IPS-18a (cell line): ENCODE results near the gene HS3ST4.

Experiments
- H3K27ac ChIP-seq: one replicate; pipeline ENCODE4 v1.5.1; 2013; ENCODE audit warnings: low read length
- H3K27me3 ChIP-seq: one replicate; pipeline ENCODE4 v1.6.1; 2013; ENCODE audit warnings: mild to moderate bottlenecking, low read length; ENCODE audit not compliant: control insufficient read depth, insufficient read depth
- H3K36me3 ChIP-seq: one replicate; pipeline ENCODE4 v1.6.1; 2013; ENCODE audit warnings: low read depth, low read length; ENCODE audit not compliant: control insufficient read depth
- H3K4me1 ChIP-seq: one replicate; pipeline ENCODE4 v1.6.1; 2013; ENCODE audit warnings: low read depth, low read length; ENCODE audit not compliant: control insufficient read depth
- H3K4me3 ChIP-seq: one replicate; pipeline ENCODE4 v1.5.1; 2013; ENCODE audit warnings: low read length
- H3K9ac ChIP-seq: one replicate; pipeline ENCODE4 v1.6.1; 2013; ENCODE audit warnings: mild to moderate bottlenecking, low read length, moderate library complexity
- H3K9me3 ChIP-seq: one replicate; pipeline ENCODE4 v1.6.1; 2013; ENCODE audit warnings: low read depth, low read length; ENCODE audit not compliant: control insufficient read depth

Gene HS3ST4

DNA sequence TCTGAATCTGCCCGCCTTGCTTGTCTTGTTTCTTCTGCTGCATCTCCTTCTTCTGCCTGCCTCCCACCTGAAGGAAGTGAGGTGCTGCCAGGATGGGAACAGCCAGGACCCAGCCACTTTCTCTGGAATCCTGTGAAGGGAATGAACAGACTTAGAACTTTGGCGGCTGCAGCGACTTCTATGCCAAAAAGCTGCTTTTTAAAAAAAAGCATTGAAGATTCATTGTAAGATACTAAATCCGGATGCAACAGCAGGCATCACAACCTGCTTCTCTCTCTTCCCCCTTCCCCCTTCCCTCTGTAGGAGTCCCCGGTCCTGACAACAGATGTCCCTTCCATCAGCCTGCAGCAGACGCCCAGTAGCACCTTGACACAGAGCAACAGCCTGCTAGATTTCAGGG is 176.3 kb downstream of the HS3ST4 start:
- Histone ChIP-seq H3K4me3 (no peak overlapping the region), H3K4me1 (peaks cover 14% of the 10 kb centered on the region), H3K27ac (no peak overlapping the region), H3K9ac (no peak overlapping the region), H3K9me3 (no peaks in the 10 kb centered on the region), H3K36me3 (no peaks in the 10 kb centered on the region), H3K27me3 (no peaks in the 10 kb centered on the region)

DNA sequence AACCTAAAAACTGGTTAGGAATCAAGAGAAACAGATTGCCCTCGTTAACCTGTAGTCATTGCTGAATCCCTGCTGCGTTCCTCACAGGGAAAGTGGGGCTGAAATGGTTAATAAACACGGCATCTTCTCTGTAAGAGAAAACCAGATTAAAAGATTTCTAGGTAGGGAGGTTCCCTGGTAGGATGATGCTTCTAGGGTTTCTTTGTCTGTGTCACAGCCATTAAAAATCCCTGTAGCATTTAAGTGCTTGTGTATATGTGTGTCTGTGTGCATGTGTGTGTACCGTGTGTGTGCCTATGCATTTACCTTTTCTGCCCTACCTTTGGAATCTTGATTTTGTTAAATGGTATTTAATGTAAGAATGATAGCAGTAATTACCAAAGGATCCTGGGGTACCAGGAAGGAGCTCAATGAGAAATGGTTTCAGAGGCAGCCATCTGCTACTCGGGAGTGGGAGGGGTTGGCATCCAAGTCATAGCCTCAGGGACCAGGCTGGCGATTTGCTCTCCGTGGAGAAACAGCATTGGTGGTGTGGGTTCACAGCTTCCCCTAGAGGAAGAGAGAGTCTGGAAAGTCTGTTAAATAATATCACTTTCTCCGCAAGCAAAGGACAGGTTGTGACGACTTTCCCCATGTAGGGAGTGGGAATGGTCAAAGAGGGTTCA is 177.1 kb downstream of the HS3ST4 start:
- Histone ChIP-seq H3K4me1 (peaks cover 14% of the 10 kb centered on the region), H3K9ac (no peak overlapping the region), H3K9me3 (no peaks in the 10 kb centered on the region), H3K27ac (no peak overlapping the region), H3K36me3 (no peaks in the 10 kb centered on the region), H3K27me3 (no peaks in the 10 kb centered on the region), H3K4me3 (no peak overlapping the region)

DNA sequence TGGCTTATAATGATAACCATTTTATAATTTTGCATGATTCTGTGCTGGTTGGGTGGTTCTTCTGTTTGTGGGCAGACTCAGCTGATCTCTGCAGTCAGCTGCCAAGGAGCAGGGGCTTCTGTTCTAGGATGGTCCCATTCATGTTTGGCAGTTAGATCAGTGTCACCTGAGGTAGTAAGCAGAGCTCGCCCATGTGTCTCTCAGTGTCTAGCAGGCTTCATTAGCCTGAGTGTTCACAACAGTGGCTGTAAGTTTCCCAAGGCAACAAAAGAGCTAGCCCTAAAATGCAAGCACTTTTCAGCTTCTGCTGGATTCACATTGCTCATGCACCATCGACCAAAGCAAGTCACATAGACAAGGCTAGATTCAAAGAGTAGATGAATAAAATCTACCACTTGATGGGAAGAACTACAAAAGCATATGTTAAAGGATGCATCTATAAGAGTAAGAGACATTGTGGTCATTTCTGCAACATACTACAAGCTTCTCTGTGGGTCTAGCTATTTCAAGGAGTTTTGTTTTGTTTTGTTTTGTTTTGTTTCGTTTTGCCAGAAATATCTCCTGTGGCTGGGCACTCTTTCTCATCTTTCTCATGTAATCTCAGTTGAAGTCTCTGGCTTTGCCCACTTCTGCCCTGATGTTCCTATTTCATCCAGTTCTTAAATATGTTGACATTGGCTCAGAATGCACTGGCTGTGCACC is 180.8 kb downstream of the HS3ST4 start:
- Histone ChIP-seq H3K4me1 (peaks cover 10% of the 10 kb centered on the region), H3K4me3 (no peak overlapping the region), H3K9me3 (no peaks in the 10 kb centered on the region), H3K27me3 (no peaks in the 10 kb centered on the region), H3K9ac (no peak overlapping the region), H3K27ac (no peak overlapping the region), H3K36me3 (no peaks in the 10 kb centered on the region)

DNA sequence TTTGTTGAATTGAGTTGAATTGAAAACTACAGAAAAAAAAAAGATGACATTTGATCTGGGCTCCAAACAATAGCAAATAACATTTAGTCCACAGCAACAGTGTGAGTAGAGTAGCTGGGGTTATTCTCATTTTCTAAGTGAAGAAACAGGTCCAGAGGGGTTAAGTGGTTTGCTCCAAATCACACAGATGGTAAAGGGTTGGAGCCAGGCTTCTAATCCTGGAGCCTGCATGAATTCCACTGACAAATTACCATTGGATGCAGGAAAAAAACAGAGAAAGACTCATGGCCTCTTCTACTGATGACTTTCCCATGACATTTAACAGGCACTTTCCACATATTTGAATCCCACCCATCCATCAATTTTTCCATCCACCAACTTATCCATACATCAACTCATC is 182.4 kb downstream of the HS3ST4 start:
- H3K9me3 ChIP-seq = no peaks in the 10 kb centered on the region
- no peak overlapping the region for H3K27ac ChIP-seq
- H3K27me3 ChIP-seq = no peaks in the 10 kb centered on the region
- no peak overlapping the region for H3K4me3 ChIP-seq
- no peaks in the 10 kb centered on the region for H3K4me1 ChIP-seq
- H3K36me3 ChIP-seq = no peaks in the 10 kb centered on the region
- H3K9ac ChIP-seq = no peak overlapping the region

DNA sequence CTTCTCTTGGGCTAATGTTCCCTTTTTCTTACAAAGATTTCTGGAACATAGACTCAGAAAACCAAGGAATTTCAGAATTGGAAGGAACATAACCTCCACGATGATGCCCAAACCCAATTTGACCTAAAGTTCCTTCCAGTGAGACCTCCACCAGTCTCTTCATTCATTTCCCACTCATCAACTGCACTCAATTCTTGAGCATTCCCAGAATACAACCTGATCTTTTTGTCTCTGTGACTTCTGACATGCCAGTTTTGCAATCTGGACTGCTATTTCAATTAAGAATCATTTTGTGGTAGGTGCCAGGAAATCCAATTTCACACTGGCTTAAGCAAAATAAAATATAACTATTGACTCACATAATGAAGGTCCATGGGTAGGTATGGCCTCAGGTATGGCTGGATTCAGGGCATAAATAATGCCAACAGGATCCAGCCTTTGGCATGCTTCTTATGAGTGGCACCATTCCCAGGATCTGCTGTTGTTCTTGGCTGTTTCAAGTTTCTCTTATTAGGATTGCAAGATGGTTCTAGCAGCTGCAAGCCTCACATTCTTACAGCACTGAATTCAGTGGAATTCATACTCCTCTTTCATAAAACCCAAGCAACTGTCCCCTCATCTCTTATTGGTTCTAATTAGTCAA is 184.3 kb downstream of the HS3ST4 start:
- no peaks in the 10 kb centered on the region for H3K27me3 ChIP-seq
- H3K36me3 ChIP-seq = no peaks in the 10 kb centered on the region
- no peak overlapping the region for H3K9ac ChIP-seq
- H3K9me3 ChIP-seq = no peaks in the 10 kb centered on the region
- H3K4me1 ChIP-seq = no peaks in the 10 kb centered on the region
- no peak overlapping the region for H3K27ac ChIP-seq
- H3K4me3 ChIP-seq = no peak overlapping the region

DNA sequence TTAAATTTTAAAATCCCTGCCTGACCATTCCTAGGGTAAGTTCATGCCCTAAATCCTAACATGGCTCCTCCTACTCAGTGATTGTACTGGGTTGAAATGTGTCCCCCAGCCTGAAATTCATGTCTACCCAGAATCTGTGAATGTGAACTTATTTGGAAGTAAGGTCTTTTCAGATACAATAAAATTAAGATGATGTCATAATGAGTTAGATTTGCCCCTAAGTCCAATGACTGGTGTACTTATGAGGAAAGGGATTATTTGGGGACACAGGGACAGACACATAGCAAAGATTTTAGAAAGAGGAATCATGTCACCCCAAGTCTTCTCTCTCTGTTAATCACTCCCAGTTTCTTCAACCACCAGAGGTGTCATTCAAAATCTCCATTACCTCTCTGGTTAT is 185.3 kb downstream of the HS3ST4 start:
- Histone ChIP-seq H3K4me3 (no peak overlapping the region), H3K27me3 (no peaks in the 10 kb centered on the region), H3K27ac (no peak overlapping the region), H3K36me3 (no peaks in the 10 kb centered on the region), H3K4me1 (no peaks in the 10 kb centered on the region), H3K9me3 (no peaks in the 10 kb centered on the region), H3K9ac (no peak overlapping the region)

DNA sequence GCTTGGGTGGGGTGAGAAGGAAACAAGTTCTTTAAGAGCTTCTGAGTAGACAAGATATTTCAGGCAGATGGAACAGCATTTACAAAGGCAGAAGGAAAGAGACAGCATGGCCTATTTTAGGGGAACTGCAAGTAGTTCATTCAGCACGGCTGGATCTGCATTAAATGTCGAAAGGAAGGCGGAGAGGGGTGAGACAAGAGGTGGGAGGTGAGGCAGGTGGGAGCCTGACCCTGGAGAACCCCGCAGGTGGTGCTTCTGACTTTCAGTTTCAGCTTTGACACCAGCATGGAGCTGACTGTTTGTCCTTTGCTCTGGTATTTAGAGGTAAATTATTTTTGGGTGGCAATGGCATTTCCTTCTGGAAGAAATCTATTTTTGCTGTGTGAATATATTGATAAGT is 194.8 kb downstream of the HS3ST4 start:
- Histone ChIP-seq H3K9me3 (no peaks in the 10 kb centered on the region), H3K36me3 (no peaks in the 10 kb centered on the region), H3K9ac (no peak overlapping the region), H3K4me3 (no peak overlapping the region), H3K27me3 (no peaks in the 10 kb centered on the region), H3K27ac (no peak overlapping the region), H3K4me1 (peaks cover 20% of the 10 kb centered on the region)

DNA sequence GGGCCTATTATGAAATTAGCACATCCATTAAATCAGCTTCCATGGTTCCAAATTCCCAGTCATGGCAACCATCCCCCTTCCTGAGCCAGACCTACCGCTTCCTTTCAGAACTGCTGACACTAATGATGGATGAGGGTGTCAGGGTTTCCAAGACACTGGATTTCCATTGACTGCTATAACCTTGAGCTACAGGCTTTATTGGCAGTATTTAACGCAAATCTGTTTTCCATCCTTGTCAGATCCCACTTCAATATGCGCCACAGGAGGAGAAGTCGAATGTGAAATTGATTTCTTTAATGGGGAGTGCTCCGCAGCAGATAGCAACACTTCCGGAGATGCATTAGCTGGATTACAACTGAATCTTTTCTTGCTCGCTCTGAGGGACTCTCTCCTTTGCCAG is 197.1 kb downstream of the HS3ST4 start:
- Histone ChIP-seq H3K36me3 (no peaks in the 10 kb centered on the region), H3K9me3 (no peaks in the 10 kb centered on the region), H3K9ac (no peak overlapping the region), H3K27ac (no peak overlapping the region), H3K4me3 (no peak overlapping the region), H3K4me1 (peaks cover 20% of the 10 kb centered on the region), H3K27me3 (no peaks in the 10 kb centered on the region)

DNA sequence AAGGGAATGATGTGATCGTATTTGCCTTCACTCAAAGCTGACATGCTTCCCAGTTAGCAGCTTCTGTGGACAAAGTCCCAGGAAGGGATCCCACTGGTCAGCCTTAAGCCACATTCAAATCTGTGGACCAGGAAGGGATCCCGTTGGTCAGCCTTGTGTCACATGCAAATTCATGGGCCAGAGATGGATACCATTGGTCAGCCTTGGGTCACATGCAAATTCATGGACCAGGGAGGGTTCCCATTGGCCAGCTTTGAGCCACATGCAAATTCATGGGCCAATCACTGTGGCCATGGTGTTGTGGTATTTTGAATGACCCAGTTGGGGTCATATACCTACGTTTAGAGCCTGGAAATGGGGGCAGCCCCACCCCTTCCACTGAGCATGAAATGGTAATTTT is 201.6 kb downstream of the HS3ST4 start:
- no peak overlapping the region for H3K4me3 ChIP-seq

DNA sequence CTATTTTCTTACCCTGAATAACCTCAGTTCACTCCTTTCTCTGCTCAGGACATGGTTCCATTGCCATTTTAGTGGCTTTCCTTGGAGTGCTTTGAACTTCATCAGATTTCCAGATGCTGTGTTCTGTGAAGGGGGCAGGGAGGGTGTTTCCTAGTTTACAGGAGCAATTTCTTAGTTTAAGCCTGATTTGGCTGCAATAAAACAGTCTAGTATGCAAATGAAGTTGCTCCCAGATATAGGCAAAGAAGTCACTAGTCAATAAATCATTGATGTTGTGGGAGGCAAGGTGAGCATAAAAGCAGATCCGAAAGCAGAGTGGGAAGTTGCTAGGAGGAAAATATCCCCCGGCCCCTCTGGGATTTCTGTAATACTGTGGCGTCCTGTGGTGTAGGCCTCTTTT is 202.3 kb downstream of the HS3ST4 start:
- no peaks in the 10 kb centered on the region for H3K4me1 ChIP-seq
- H3K4me3 ChIP-seq = no peak overlapping the region
- no peak overlapping the region for H3K27ac ChIP-seq
- no peaks in the 10 kb centered on the region for H3K9me3 ChIP-seq
- H3K9ac ChIP-seq = no peak overlapping the region
- H3K36me3 ChIP-seq = no peaks in the 10 kb centered on the region
- no peaks in the 10 kb centered on the region for H3K27me3 ChIP-seq

More for the DNA sequence above, 201.6 kb downstream of the HS3ST4 start:
- Histone ChIP-seq H3K4me1 (no peaks in the 10 kb centered on the region), H3K27me3 (no peaks in the 10 kb centered on the region), H3K36me3 (no peaks in the 10 kb centered on the region), H3K27ac (no peak overlapping the region), H3K9ac (no peak overlapping the region), H3K9me3 (no peaks in the 10 kb centered on the region)

DNA sequence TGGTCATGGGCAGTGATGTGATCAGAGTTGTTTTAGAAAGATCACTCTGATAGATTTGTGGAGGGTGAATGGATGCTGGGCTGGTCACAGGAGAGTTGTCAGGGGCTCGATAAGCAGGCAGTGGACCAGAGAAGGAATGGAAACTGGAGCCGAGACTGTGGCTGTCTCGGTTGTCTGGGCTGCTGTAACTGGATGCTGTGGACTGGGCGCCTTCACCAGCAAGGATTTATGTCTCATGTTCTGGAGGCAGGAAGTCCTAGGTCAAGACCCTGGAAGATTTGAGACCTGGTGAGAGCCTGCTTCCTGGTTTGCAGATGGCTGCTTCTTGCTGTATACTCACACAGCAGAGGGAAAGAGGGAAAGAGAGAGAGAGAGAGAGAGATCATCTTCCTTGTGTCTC is 203.6 kb downstream of the HS3ST4 start:
- Histone ChIP-seq H3K9me3 (no peaks in the 10 kb centered on the region), H3K27ac (no peak overlapping the region), H3K27me3 (no peaks in the 10 kb centered on the region), H3K4me1 (no peaks in the 10 kb centered on the region), H3K9ac (no peak overlapping the region), H3K4me3 (no peak overlapping the region), H3K36me3 (no peaks in the 10 kb centered on the region)

DNA sequence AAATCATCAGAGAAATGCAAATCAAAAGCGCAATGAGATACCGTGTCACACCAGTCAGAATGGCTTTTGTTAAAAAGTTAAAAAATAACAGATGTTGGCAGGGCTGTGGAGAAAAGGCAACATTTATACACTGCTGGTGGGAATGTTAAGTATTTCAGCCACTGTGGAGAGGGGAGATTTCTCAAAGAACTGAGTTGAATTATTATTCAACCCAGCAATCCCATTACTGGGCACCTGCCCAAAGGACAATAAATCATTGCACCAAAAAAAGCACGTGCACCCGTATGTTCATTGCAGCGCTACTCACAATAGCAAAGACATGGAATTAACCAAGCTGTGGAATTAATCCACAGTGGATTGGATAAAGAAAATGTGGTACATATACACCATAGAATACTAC is 204.7 kb downstream of the HS3ST4 start:
- Histone ChIP-seq H3K9me3 (no peaks in the 10 kb centered on the region), H3K9ac (no peak overlapping the region), H3K4me3 (no peak overlapping the region), H3K27me3 (no peaks in the 10 kb centered on the region), H3K36me3 (no peaks in the 10 kb centered on the region), H3K4me1 (no peaks in the 10 kb centered on the region), H3K27ac (no peak overlapping the region)
